GM23338 (cell line): ENCODE results near the gene EGFR. TPM values are rescaled to one million over a fixed set of nuclear protein-coding genes. Genes with fewer than 3 reads are reported as not detected.

Experiments
- ATAC-seq: fragments of 200-7000 bp; cut with Tn5 transposase; 3 replicates; pipeline ENCODE4 v1.9.1; 2020
- DNase-seq: peaks from one replicate; pipeline ENCODE4 v3.0.0-alpha.2; 2015; ENCODE audit warnings: low spot score
- H2AFZ ChIP-seq: fragments of 200-600 bp; sonication (generic); 2 replicates; pipeline ENCODE4 v1.8.0; 2016; ENCODE audit warnings: antibody characterized with exemption, mild to moderate bottlenecking, moderate library complexity
- H3F3A ChIP-seq: fragments of 200-600 bp; sonication (generic); replicated peaks from 2 replicates; pipeline ENCODE4 v1.8.0; 2017; ENCODE audit warnings: antibody characterized with exemption, mixed run types, low read depth
- H3K27ac ChIP-seq: fragments of 200-600 bp; sonication (generic); 2 replicates; pipeline ENCODE4 v1.6.1; 2016; ENCODE audit warnings: low read depth
- H3K27me3 ChIP-seq: fragments of 200-600 bp; sonication (generic); 2 replicates; pipeline ENCODE4 v1.8.0; 2016; ENCODE audit warnings: mild to moderate bottlenecking, mixed run types, moderate library complexity; ENCODE audit not compliant: insufficient read depth
- H3K36me3 ChIP-seq: fragments of 200-600 bp; sonication (generic); 2 replicates; pipeline ENCODE4 v1.8.0; 2016; ENCODE audit warnings: mild to moderate bottlenecking; ENCODE audit not compliant: insufficient read depth
- H3K4me1 ChIP-seq: fragments of 200-600 bp; sonication (generic); 2 replicates; pipeline ENCODE4 v1.8.0; 2016; ENCODE audit warnings: mild to moderate bottlenecking, moderate library complexity; ENCODE audit not compliant: insufficient read depth
- H3K4me2 ChIP-seq: fragments of 200-600 bp; sonication (generic); 2 replicates; pipeline ENCODE4 v1.7.1; 2017; ENCODE audit warnings: mixed run types
- H3K4me3 ChIP-seq: fragments of 200-600 bp; sonication (generic); 2 replicates; pipeline ENCODE4 v1.6.1; 2016; ENCODE audit warnings: mixed run types
- H3K79me2 ChIP-seq: fragments of 200-600 bp; sonication (generic); replicated peaks from 2 replicates; pipeline ENCODE4 v1.8.0; 2017; ENCODE audit warnings: mild to moderate bottlenecking; ENCODE audit not compliant: insufficient read depth
- H3K9me2 ChIP-seq: fragments of 200-600 bp; sonication (generic); 2 replicates; pipeline ENCODE4 v1.8.0; 2017; ENCODE audit not compliant: insufficient read depth
- H4K20me1 ChIP-seq: fragments of 200-600 bp; sonication (generic); replicated peaks from 2 replicates; pipeline ENCODE4 v1.8.0; 2017; ENCODE audit warnings: mild to moderate bottlenecking; ENCODE audit not compliant: insufficient read depth
- H3K27ac Mint-ChIP-seq: 2 replicates; pipeline ENCODE4 v1.8.0; 2020; ENCODE audit warnings: inconsistent platforms, mild to moderate bottlenecking, moderate library complexity, mixed read lengths
- H3K27me3 Mint-ChIP-seq: 3 replicates; pipeline ENCODE4 v1.8.0; 2022; ENCODE audit warnings: low read depth, mild to moderate bottlenecking, moderate library complexity, mixed read lengths, inconsistent platforms; ENCODE audit not compliant: insufficient read depth, poor library complexity
- H3K36me3 Mint-ChIP-seq: 3 replicates; pipeline ENCODE4 v1.8.0; 2021; ENCODE audit warnings: low read depth, mild to moderate bottlenecking, inconsistent platforms, moderate library complexity, mixed read lengths
- H3K4me1 Mint-ChIP-seq: 3 replicates; pipeline ENCODE4 v1.8.0; 2020; ENCODE audit warnings: mild to moderate bottlenecking, inconsistent platforms, mixed read lengths
- H3K4me3 Mint-ChIP-seq: 3 replicates; pipeline ENCODE4 v1.8.0; 2021; ENCODE audit warnings: moderate library complexity, mild to moderate bottlenecking, inconsistent platforms, mixed read lengths
- H3K9me3 Mint-ChIP-seq: 3 replicates; pipeline ENCODE4 v1.8.0; 2020; ENCODE audit warnings: moderate library complexity, mild to moderate bottlenecking, inconsistent platforms, mixed read lengths
- CREB1 ChIP-seq: fragments of 250-450 bp; sonication (Bioruptor Pico); IDR thresholded peaks from 2 replicates; pipeline ENCODE4 v1.5.0; 2020; ENCODE audit warnings: low read depth, mild to moderate bottlenecking, moderate library complexity
- ETS1 ChIP-seq: IDR thresholded peaks from 2 replicates; pipeline ENCODE4 v1.6.1; 2016; ENCODE audit warnings: antibody characterized with exemption
- EZH2 ChIP-seq: fragments of 200-600 bp; sonication (generic); IDR thresholded peaks from one replicate; pipeline ENCODE4 v1.8.0; 2017; ENCODE audit warnings: antibody characterized with exemption, mild to moderate bottlenecking, low read depth; ENCODE audit not compliant: unreplicated experiment
- EZH2phosphoT487 ChIP-seq: fragments of 200-600 bp; sonication (generic); IDR thresholded peaks from one replicate; pipeline ENCODE4 v1.8.1; 2018; ENCODE audit warnings: antibody characterized with exemption; ENCODE audit not compliant: unreplicated experiment
- JUNB ChIP-seq: IDR thresholded peaks from one replicate; pipeline ENCODE4 v1.6.1; 2016; ENCODE audit warnings: antibody characterized with exemption; ENCODE audit not compliant: unreplicated experiment
- NANOG ChIP-seq: IDR thresholded peaks from 2 replicates; pipeline ENCODE4 v1.6.1; 2016; ENCODE audit warnings: antibody characterized with exemption, borderline replicate concordance
- POLR2AphosphoS5 ChIP-seq: IDR thresholded peaks from 2 replicates; pipeline ENCODE4 v1.6.1; 2016; ENCODE audit warnings: antibody characterized with exemption, low read depth
- STAT1 ChIP-seq: IDR thresholded peaks from one replicate; pipeline ENCODE4 v1.6.1; 2016; ENCODE audit warnings: antibody characterized with exemption; ENCODE audit not compliant: unreplicated experiment
- ZNF331 ChIP-seq: fragments of 250-450 bp; sonication (Bioruptor Pico); IDR thresholded peaks from 2 replicates; pipeline ENCODE4 v1.5.0; 2020; ENCODE audit warnings: low read depth, mild to moderate bottlenecking, moderate library complexity
- polyA plus RNA-seq: library from polyadenylated mRNA; unstranded; fragments of >200 nt; fragmentation: Nextera tagmentation; extraction: Ambion mirVana; gene quantifications from 2 replicates; pipeline ENCODE4 v1.2.1, GENCODE V29; 2016
- total RNA-seq: library from RNA; depleted of rRNA; stranded (reverse); fragments of >200 nt; shearing (Covaris generic); gene quantifications from 2 replicates; pipeline ENCODE4 v1.2.3, GENCODE V29; 2014
- TF ChIP-seq, protein P1 (sequence below): fragments of 250-450 bp; sonication (Bioruptor Pico); IDR thresholded peaks from 2 replicates; pipeline ENCODE4 v1.5.0; 2020; ENCODE audit warnings: mild to moderate bottlenecking, moderate library complexity
- TF ChIP-seq, protein P2 (sequence below), 2 experiments: fragments of 200-600 bp in 1 of 2; sonication (generic) in 1 of 2; conservative IDR thresholded peaks; 2 replicates each; pipeline versions ENCODE4 v1.5.1 to v1.6.1; 2016 to 2017; ENCODE audit warnings: antibody characterized with exemption in 2 of 2, low read depth in 2 of 2, mild to moderate bottlenecking in 2 of 2, moderate library complexity in 1 of 2
- TF ChIP-seq, protein P3 (sequence below): IDR thresholded peaks from one replicate; pipeline ENCODE4 v1.6.1; 2018; ENCODE audit warnings: antibody characterized with exemption; ENCODE audit not compliant: unreplicated experiment

The EGFR gene
- total and polyA plus RNA-seq, 2 experiments from 2014 or later: 1.5 to 4.5 TPM

DNA sequence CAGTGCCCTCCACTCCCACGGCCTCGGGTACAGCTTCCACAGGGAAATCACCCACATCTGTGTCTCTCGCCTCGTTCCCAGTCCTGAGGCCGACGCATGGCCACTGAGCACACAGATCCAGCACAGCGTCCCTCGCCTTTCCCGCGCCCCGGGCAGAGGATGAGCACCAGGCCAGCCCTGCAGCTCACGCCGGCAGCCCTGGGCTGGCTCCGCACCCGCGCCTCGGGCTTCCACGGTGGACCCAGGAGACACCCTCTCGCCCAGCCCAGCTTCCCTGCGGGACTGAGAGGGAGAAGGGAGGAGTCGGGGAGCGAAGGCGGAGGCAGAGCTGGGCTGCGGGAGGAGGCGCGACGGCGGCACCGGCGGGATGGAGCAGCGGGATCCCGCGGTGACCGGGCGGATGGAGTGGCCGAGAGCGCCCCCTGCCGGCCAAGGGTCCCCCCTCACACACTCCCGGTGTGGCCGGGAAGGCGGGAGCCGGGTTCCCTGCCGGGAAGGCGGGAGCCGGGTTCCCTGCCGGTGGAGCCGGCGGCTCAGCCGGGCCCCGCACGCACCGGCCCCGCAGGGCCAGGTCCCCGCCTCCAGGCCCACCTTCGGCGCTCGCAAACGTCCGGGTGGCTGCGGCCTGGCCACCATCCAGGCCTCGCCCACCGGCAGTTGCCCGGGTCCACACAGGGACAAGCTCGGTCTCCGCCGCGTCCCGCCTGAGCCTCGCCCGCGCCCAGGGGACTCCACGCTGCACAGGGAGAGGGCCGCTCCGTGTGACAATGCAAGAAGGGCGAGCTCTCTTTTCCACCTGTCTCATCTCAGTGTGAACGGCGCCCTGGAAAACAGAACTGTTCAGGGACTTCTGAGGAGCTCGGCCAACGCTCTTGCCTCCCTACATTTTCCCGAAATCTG is 236.0 kb downstream of the EGFR start:
- Histone ChIP-seq H3K4me1 (no peaks in the 10 kb centered on the region), H3K4me2 (peak overlapping the region; percentile 97), H2AFZ (peak overlapping the region; percentile 100), H3K27ac (no peak overlapping the region), H3K9me2 (no peaks in the 10 kb centered on the region), H3K79me2 (no peaks in the 10 kb centered on the region), H3K36me3 (no peaks in the 10 kb centered on the region), H3K4me3 (peak overlapping the region; percentile 75), H4K20me1 (no peaks in the 10 kb centered on the region), H3K27me3 (peaks cover 45% of the 10 kb centered on the region), H3F3A (no peaks in the 10 kb centered on the region)
- Mint-ChIP-seq H3K4me1 (peaks cover 12% of the 10 kb centered on the region), H3K4me3 (peak overlapping the region; percentile 80), H3K27me3 (peaks cover 38% of the 10 kb centered on the region), H3K27ac (no peak overlapping the region), H3K9me3 (no peaks in the 10 kb centered on the region), H3K36me3 (no peaks in the 10 kb centered on the region; the same call in 2 of the 3 replicates)
- TF ChIP-seq, protein P1, sequence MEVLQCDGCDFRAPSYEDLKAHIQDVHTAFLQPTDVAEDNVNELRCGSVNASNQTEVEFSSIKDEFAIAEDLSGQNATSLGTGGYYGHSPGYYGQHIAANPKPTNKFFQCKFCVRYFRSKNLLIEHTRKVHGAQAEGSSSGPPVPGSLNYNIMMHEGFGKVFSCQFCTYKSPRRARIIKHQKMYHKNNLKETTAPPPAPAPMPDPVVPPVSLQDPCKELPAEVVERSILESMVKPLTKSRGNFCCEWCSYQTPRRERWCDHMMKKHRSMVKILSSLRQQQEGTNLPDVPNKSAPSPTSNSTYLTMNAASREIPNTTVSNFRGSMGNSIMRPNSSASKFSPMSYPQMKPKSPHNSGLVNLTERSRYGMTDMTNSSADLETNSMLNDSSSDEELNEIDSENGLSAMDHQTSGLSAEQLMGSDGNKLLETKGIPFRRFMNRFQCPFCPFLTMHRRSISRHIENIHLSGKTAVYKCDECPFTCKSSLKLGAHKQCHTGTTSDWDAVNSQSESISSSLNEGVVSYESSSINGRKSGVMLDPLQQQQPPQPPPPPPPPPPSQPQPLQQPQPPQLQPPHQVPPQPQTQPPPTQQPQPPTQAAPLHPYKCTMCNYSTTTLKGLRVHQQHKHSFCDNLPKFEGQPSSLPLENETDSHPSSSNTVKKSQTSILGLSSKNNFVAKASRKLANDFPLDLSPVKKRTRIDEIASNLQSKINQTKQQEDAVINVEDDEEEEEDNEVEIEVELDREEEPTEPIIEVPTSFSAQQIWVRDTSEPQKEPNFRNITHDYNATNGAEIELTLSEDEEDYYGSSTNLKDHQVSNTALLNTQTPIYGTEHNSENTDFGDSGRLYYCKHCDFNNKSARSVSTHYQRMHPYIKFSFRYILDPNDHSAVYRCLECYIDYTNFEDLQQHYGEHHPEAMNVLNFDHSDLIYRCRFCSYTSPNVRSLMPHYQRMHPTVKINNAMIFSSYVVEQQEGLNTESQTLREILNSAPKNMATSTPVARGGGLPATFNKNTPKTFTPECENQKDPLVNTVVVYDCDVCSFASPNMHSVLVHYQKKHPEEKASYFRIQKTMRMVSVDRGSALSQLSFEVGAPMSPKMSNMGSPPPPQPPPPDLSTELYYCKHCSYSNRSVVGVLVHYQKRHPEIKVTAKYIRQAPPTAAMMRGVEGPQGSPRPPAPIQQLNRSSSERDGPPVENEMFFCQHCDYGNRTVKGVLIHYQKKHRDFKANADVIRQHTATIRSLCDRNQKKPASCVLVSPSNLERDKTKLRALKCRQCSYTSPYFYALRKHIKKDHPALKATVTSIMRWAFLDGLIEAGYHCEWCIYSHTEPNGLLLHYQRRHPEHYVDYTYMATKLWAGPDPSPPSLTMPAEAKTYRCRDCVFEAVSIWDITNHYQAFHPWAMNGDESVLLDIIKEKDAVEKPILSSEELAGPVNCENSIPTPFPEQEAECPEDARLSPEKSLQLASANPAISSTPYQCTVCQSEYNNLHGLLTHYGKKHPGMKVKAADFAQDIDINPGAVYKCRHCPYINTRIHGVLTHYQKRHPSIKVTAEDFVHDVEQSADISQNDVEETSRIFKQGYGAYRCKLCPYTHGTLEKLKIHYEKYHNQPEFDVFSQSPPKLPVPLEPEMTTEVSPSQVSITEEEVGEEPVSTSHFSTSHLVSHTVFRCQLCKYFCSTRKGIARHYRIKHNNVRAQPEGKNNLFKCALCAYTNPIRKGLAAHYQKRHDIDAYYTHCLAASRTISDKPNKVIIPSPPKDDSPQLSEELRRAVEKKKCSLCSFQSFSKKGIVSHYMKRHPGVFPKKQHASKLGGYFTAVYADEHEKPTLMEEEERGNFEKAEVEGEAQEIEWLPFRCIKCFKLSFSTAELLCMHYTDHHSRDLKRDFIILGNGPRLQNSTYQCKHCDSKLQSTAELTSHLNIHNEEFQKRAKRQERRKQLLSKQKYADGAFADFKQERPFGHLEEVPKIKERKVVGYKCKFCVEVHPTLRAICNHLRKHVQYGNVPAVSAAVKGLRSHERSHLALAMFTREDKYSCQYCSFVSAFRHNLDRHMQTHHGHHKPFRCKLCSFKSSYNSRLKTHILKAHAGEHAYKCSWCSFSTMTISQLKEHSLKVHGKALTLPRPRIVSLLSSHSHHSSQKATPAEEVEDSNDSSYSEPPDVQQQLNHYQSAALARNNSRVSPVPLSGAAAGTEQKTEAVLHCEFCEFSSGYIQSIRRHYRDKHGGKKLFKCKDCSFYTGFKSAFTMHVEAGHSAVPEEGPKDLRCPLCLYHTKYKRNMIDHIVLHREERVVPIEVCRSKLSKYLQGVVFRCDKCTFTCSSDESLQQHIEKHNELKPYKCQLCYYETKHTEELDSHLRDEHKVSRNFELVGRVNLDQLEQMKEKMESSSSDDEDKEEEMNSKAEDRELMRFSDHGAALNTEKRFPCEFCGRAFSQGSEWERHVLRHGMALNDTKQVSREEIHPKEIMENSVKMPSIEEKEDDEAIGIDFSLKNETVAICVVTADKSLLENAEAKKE: no peak
- TF ChIP-seq, protein P2, sequence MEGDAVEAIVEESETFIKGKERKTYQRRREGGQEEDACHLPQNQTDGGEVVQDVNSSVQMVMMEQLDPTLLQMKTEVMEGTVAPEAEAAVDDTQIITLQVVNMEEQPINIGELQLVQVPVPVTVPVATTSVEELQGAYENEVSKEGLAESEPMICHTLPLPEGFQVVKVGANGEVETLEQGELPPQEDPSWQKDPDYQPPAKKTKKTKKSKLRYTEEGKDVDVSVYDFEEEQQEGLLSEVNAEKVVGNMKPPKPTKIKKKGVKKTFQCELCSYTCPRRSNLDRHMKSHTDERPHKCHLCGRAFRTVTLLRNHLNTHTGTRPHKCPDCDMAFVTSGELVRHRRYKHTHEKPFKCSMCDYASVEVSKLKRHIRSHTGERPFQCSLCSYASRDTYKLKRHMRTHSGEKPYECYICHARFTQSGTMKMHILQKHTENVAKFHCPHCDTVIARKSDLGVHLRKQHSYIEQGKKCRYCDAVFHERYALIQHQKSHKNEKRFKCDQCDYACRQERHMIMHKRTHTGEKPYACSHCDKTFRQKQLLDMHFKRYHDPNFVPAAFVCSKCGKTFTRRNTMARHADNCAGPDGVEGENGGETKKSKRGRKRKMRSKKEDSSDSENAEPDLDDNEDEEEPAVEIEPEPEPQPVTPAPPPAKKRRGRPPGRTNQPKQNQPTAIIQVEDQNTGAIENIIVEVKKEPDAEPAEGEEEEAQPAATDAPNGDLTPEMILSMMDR (conservative IDR thresholded peaks at IDR 0.05; ENCODE audit: low read depth in 2 of 2): peak; percentile 51 to 84
- TF ChIP-seq NANOG (no peak), STAT1 (no peak), ETS1 (no peak), EZH2phosphoT487 (no peak), EZH2 (no peak), JUNB (no peak), ZNF331 (CRISPR knock-in tag) (no peak), CREB1 (CRISPR knock-in tag) (0 out of 2 replicates have a peak, but pooled peaks have one; percentile 43), POLR2AphosphoS5 (peak; percentile 10; the same call in 1 of the 2 replicates)
- TF ChIP-seq, protein P3, sequence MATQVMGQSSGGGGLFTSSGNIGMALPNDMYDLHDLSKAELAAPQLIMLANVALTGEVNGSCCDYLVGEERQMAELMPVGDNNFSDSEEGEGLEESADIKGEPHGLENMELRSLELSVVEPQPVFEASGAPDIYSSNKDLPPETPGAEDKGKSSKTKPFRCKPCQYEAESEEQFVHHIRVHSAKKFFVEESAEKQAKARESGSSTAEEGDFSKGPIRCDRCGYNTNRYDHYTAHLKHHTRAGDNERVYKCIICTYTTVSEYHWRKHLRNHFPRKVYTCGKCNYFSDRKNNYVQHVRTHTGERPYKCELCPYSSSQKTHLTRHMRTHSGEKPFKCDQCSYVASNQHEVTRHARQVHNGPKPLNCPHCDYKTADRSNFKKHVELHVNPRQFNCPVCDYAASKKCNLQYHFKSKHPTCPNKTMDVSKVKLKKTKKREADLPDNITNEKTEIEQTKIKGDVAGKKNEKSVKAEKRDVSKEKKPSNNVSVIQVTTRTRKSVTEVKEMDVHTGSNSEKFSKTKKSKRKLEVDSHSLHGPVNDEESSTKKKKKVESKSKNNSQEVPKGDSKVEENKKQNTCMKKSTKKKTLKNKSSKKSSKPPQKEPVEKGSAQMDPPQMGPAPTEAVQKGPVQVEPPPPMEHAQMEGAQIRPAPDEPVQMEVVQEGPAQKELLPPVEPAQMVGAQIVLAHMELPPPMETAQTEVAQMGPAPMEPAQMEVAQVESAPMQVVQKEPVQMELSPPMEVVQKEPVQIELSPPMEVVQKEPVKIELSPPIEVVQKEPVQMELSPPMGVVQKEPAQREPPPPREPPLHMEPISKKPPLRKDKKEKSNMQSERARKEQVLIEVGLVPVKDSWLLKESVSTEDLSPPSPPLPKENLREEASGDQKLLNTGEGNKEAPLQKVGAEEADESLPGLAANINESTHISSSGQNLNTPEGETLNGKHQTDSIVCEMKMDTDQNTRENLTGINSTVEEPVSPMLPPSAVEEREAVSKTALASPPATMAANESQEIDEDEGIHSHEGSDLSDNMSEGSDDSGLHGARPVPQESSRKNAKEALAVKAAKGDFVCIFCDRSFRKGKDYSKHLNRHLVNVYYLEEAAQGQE: no peak
- ATAC-seq: peak; percentile 88
- DNase-seq: peak; percentile 86
